ENCODE results near the gene STEAP3. TPM values are rescaled to one million over a fixed set of nuclear protein-coding genes. Genes with fewer than 3 reads are reported as not detected.

Gene STEAP3
- polyA plus RNA-seq, 2 of the 4 experiments (the other 2 are of a cell fraction) = 23.5 to 30.2 TPM

- H3K4me1 ChIP-seq = peaks cover 10% of the 10 kb centered on the region
- no peak for ATAC-seq
- 98% methylated on average over 3 of the region's 3 CpGs for WGBS (ENCODE audit: missing lambda C conversion rate)
- no peak overlapping the region for H3K4me3 ChIP-seq
- H3K9me3 ChIP-seq = 0 out of 3 replicates have a peak, but pooled peaks cover 4% of the 10 kb centered on the region
- TF ChIP-seq HOXA7 (CRISPR knock-in tag; IDR thresholded peaks at IDR 0.05) (no peak), RCOR1 (IDR thresholded peaks at IDR 0.05; ENCODE audit: low read depth, low read length) (no peak), JUNB (IDR thresholded peaks at IDR 0.05) (no peak)
- no peak for FAIRE-seq
- ChIA-PET POLR2A (no interaction called here), CTCF (interaction anchor here (0.7 to 1.9 kb wide), 5 partner anchors 10 to 45 kb away, joined by 3 to 6 read pairs (median 4); no protein-coding TSS in a partner anchor)
- no peak overlapping the region for H3K4me2 ChIP-seq
- H3K27ac ChIP-seq = no peak overlapping the region
- no peak for DNase-seq (ENCODE audit: low read depth in 1 of 2, low spot score in 1 of 2)
Observed at GRCh38 chr2:119245841-119246230, 22.2 kb downstream of the STEAP3 start.

GRCh38 chr2:119246884-119247843, 23.5 kb downstream of the STEAP3 start:
- no peak overlapping the region for H3K4me3 ChIP-seq
- ATAC-seq (no peak), FAIRE-seq (no peak), DNase-seq (ENCODE audit: low read depth in 1 of 2, low spot score in 1 of 2) (no peak)
- POLR2A ChIA-PET = no interaction called here
- 0 out of 3 replicates have a peak, but pooled peaks cover 4% of the 10 kb centered on the region for H3K9me3 ChIP-seq
- CTCF ChIA-PET = interaction anchor here (0.6 to 1.9 kb wide), 8 partner anchors 10 to 239 kb away, joined by 3 to 6 read pairs (median 4); no protein-coding TSS in a partner anchor
- no peak for TF ChIP-seq HMGXB4 (CRISPR knock-in tag; IDR thresholded peaks at IDR 0.05; ENCODE audit: borderline replicate concordance)
- no peak for TF ChIP-seq TFCP2L1 (CRISPR knock-in tag; IDR thresholded peaks at IDR 0.05)
- no peak for TF ChIP-seq RNF2 (IDR thresholded peaks at IDR 0.05; ENCODE audit: borderline replicate concordance, low read depth)
- no peak for TF ChIP-seq POLR2A (IDR thresholded peaks at IDR 0.05; ENCODE audit: low read length)
- no peak for TF ChIP-seq NFE2L2 (conservative IDR thresholded peaks at IDR 0.05; ENCODE audit: low read length)
- no peak for TF ChIP-seq MYC (IDR thresholded peaks at IDR 0.05; ENCODE audit: borderline replicate concordance, low read length)
- no peak for TF ChIP-seq EP300 (IDR thresholded peaks at IDR 0.05)
- no peak for TF ChIP-seq RFX5 (IDR thresholded peaks at IDR 0.05)
- no peak for TF ChIP-seq CHD2 (IDR thresholded peaks at IDR 0.05; ENCODE audit: low read length, partially characterized antibody)
- no peak for TF ChIP-seq ESRRA (IDR thresholded peaks at IDR 0.05; ENCODE audit: borderline replicate concordance, low read length)
- H3K27ac ChIP-seq = no peak overlapping the region
- no peak overlapping the region for H3K4me2 ChIP-seq
- 87% methylated on average over 19 of the region's 24 CpGs for WGBS (ENCODE audit: missing lambda C conversion rate)
- peaks cover 16% of the 10 kb centered on the region for H3K4me1 ChIP-seq

- ChIA-PET CTCF (interaction anchor here (1.1 to 2.7 kb wide), 6 partner anchors 11 to 18 kb away, joined by 3 to 16 read pairs (median 5); no protein-coding TSS in a partner anchor), POLR2A (no interaction called here)
- no peak for DNase-seq (ENCODE audit: low read depth in 1 of 2, low spot score in 1 of 2)
- Histone ChIP-seq H3K9me3 (0 out of 3 replicates have a peak, but pooled peaks cover 4% of the 10 kb centered on the region), H3K4me3 (no peak overlapping the region), H3K4me1 (peaks cover 23% of the 10 kb centered on the region), H3K4me2 (no peak overlapping the region), H3K27ac (no peak overlapping the region)
- WGBS (ENCODE audit: missing lambda C conversion rate) = 97% methylated on average over 29 of the region's 29 CpGs
- ATAC-seq = no peak
- TF ChIP-seq PHF8 (IDR thresholded peaks at IDR 0.05; ENCODE audit: borderline replicate concordance, low read depth) (no peak), ESRRA (IDR thresholded peaks at IDR 0.05; ENCODE audit: borderline replicate concordance, low read length) (no peak), JUN (IDR thresholded peaks at IDR 0.05) (no peak), MAX (IDR thresholded peaks at IDR 0.05) (no peak), BCL3 (IDR thresholded peaks at IDR 0.05) (no peak), CTCF (IDR thresholded peaks at IDR 0.05) (no peak), PBX3 (IDR thresholded peaks at IDR 0.05) (no peak), E2F6 (IDR thresholded peaks at IDR 0.05; ENCODE audit: borderline replicate concordance, low read depth) (no peak), HMGXB4 (CRISPR knock-in tag; IDR thresholded peaks at IDR 0.05; ENCODE audit: borderline replicate concordance) (no peak), NPAS2 (CRISPR knock-in tag; IDR thresholded peaks at IDR 0.05; ENCODE audit: borderline replicate concordance) (no peak), FOSB (CRISPR knock-in tag; IDR thresholded peaks at IDR 0.05) (no peak)
- FAIRE-seq = no peak
Observed at GRCh38 chr2:119247844-119248271, 24.2 kb downstream of the STEAP3 start.

All from A549 (cell line).